GM23248 (cell line): ENCODE measurements around the gene RHOD. TPM values are rescaled to one million over a fixed set of nuclear protein-coding genes. Genes with fewer than 3 reads are reported as not detected.
A peak's percentile ranks its signal among the peaks of the same experiment; 100 is the strongest.

Experiments used
- DNase-seq: peaks from one replicate; pipeline ENCODE4 v3.0.0-alpha.2; 2015
- H2AFZ ChIP-seq: fragments of 200-600 bp; sonication (generic); 2 replicates; pipeline ENCODE4 v1.6.1; 2016; ENCODE audit warnings: antibody characterized with exemption
- H3F3A ChIP-seq: fragments of 200-600 bp; sonication (generic); 2 replicates; pipeline ENCODE4 v1.6.1; 2016; ENCODE audit warnings: mild to moderate bottlenecking, antibody characterized with exemption, mixed run types; ENCODE audit not compliant: insufficient read depth
- H3K27ac ChIP-seq: fragments of 200-600 bp; sonication (generic); 2 replicates; pipeline ENCODE4 v1.5.1; 2016; ENCODE audit warnings: mild to moderate bottlenecking
- H3K27me3 ChIP-seq: fragments of 200-600 bp; sonication (generic); replicated peaks from 2 replicates; pipeline ENCODE4 v1.6.1; 2016; ENCODE audit warnings: mild to moderate bottlenecking; ENCODE audit not compliant: insufficient read depth
- H3K36me3 ChIP-seq: fragments of 200-600 bp; sonication (generic); 2 replicates; pipeline ENCODE4 v1.6.1; 2016; ENCODE audit warnings: low read depth, mild to moderate bottlenecking
- H3K4me1 ChIP-seq: fragments of 200-600 bp; sonication (generic); 2 replicates; pipeline ENCODE4 v1.6.1; 2016; ENCODE audit warnings: mild to moderate bottlenecking; ENCODE audit not compliant: insufficient read depth
- H3K4me2 ChIP-seq: fragments of 200-600 bp; sonication (generic); one replicate; pipeline ENCODE4 v1.6.1; 2016; ENCODE audit warnings: mild to moderate bottlenecking; ENCODE audit not compliant: unreplicated experiment
- H3K4me3 ChIP-seq: fragments of 200-600 bp; sonication (generic); 2 replicates; pipeline ENCODE4 v1.5.1; 2016; ENCODE audit warnings: mild to moderate bottlenecking
- H3K79me2 ChIP-seq: fragments of 200-600 bp; sonication (generic); 2 replicates; pipeline ENCODE4 v1.6.1; 2016; ENCODE audit warnings: mild to moderate bottlenecking; ENCODE audit not compliant: insufficient read depth
- H3K9ac ChIP-seq: fragments of 200-600 bp; sonication (generic); 2 replicates; pipeline ENCODE4 v1.6.1; 2016; ENCODE audit warnings: mild to moderate bottlenecking
- H3K9me2 ChIP-seq: fragments of 200-600 bp; sonication (generic); 2 replicates; pipeline ENCODE4 v1.6.1; 2016; ENCODE audit warnings: mixed run types, mild to moderate bottlenecking, moderate library complexity; ENCODE audit not compliant: insufficient read depth
- H3K9me3 ChIP-seq: fragments of 200-600 bp; sonication (generic); one replicate; pipeline ENCODE4 v1.6.1; 2017; ENCODE audit warnings: low read depth
- H4K20me1 ChIP-seq: fragments of 200-600 bp; sonication (generic); 2 replicates; pipeline ENCODE4 v1.6.0; 2016; ENCODE audit not compliant: insufficient read depth
- EZH2 ChIP-seq: fragments of 200-600 bp; sonication (generic); IDR thresholded peaks from 2 replicates; pipeline ENCODE4 v1.6.1; 2018; ENCODE audit warnings: antibody characterized with exemption, mild to moderate bottlenecking; ENCODE audit not compliant: insufficient read depth, poor library complexity, severe bottlenecking
- EZH2phosphoT487 ChIP-seq: fragments of 200-600 bp; sonication (generic); IDR thresholded peaks from 2 replicates; pipeline ENCODE4 v1.6.1; 2018; ENCODE audit warnings: antibody characterized with exemption, moderate library complexity, mild to moderate bottlenecking, low read depth; ENCODE audit not compliant: insufficient read depth
- WGBS, 2 experiments: methylation state at CpG; one replicate each; pipeline ENCODE4 v1.1.6; 2015 to 2017; ENCODE audit warnings: low lambda C conversion rate in 2 of 2, low coverage in 1 of 2; ENCODE audit errors: missing lambda C conversion rate in 2 of 2; 5-methylcytosine and 5-hydroxymethylcytosine counted together
- in situ Hi-C: fragments of 300-500 bp; cut with MboI; formaldehyde crosslinking; loops from 2 replicates; pipeline ENCODE4 v1.15.0; 2020
- polyA plus RNA-seq: library from polyadenylated mRNA; unstranded; fragments of >200 nt; fragmentation: Nextera tagmentation; extraction: Ambion mirVana; gene quantifications from 2 replicates; pipeline ENCODE4 v1.2.1, GENCODE V29; 2016
- total RNA-seq: library from RNA; depleted of rRNA; stranded (reverse); fragments of >200 nt; shearing (Covaris generic); gene quantifications from 2 replicates; pipeline ENCODE4 v1.2.3, GENCODE V29; 2014

Gene RHOD
- total and polyA plus RNA-seq, 2 experiments from 2014 or later = 28.7 to 32.3 TPM

- TF ChIP-seq EZH2phosphoT487 (no peak), EZH2 (no peak)
- no peaks in the 10 kb centered on the region for H3K36me3 ChIP-seq
- H3K27ac ChIP-seq = no peak overlapping the region
- no peak overlapping the region for H3K4me2 ChIP-seq
- peaks cover 9% of the 10 kb centered on the region for H3K4me1 ChIP-seq
- H3F3A ChIP-seq = peaks cover 7% of the 10 kb centered on the region; the same call in 1 of the 2 replicates
- no peaks in the 10 kb centered on the region for H3K27me3 ChIP-seq
- DNase-seq = peak; percentile 25
- 69 to 73% methylated on average over 1 of the region's 1 CpG for whole genome bisulfite sequencing, 2 experiments
- in situ Hi-C loops = no loop called here
- no peak overlapping the region for H3K4me3 ChIP-seq
- no peak overlapping the region for H3K9ac ChIP-seq
- no peaks in the 10 kb centered on the region for H3K9me2 ChIP-seq
- H2AFZ ChIP-seq = no peak overlapping the region
- no peaks in the 10 kb centered on the region for H3K9me3 ChIP-seq
- H4K20me1 ChIP-seq = no peaks in the 10 kb centered on the region
- no peaks in the 10 kb centered on the region for H3K79me2 ChIP-seq
Observed at GRCh38 chr11:67024966-67025365, 31.7 kb upstream of the RHOD start.

DNA sequence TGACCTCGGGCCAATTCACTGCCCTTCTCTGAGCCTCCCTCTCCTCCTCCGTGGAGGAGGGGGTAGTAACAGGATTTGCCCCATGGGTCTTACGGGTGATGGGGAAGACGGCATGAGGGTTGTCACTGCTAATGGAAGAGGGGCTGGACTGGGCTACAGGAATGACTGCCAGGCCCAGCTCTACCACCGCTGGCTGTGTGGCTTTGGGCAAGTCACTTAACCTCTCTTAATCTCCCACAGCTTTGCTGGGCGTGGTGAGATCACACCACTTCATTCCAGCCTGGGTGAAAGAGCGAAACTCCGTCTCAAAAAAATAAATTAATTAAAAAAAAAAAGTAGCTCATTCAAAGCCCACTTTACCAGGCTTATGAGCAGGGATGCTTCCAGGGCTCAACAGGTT is 30.9 kb upstream of the RHOD start:
- Histone ChIP-seq H3F3A (peaks cover 7% of the 10 kb centered on the region; the same call in 1 of the 2 replicates), H3K79me2 (no peaks in the 10 kb centered on the region), H3K36me3 (no peaks in the 10 kb centered on the region), H3K27ac (no peak overlapping the region), H3K4me3 (no peak overlapping the region), H3K27me3 (no peaks in the 10 kb centered on the region), H3K9me2 (no peaks in the 10 kb centered on the region), H3K9me3 (no peaks in the 10 kb centered on the region), H3K4me1 (peaks cover 9% of the 10 kb centered on the region), H4K20me1 (no peaks in the 10 kb centered on the region), H3K9ac (no peak overlapping the region), H2AFZ (no peak overlapping the region), H3K4me2 (no peak overlapping the region)
- no peak for DNase-seq
- TF ChIP-seq EZH2phosphoT487 (no peak), EZH2 (no peak)
- in situ Hi-C loops = no loop called here
- WGBS, 2 experiments = 93 to 97% methylated on average over 8 of the region's 8 CpGs

- Histone ChIP-seq H3F3A (no peaks in the 10 kb centered on the region), H3K4me1 (peaks cover 8% of the 10 kb centered on the region), H3K27me3 (no peaks in the 10 kb centered on the region), H3K4me3 (no peak overlapping the region), H3K9ac (no peak overlapping the region), H3K4me2 (no peak overlapping the region), H3K79me2 (no peaks in the 10 kb centered on the region), H3K27ac (no peak overlapping the region), H3K9me3 (no peaks in the 10 kb centered on the region), H2AFZ (no peak overlapping the region), H3K36me3 (no peaks in the 10 kb centered on the region), H3K9me2 (no peaks in the 10 kb centered on the region), H4K20me1 (no peaks in the 10 kb centered on the region)
- no peak for DNase-seq
- in situ Hi-C loops = no loop called here
- no peak for TF ChIP-seq EZH2phosphoT487
- TF ChIP-seq EZH2 = no peak
- 89 to 94% methylated on average over 5 of the region's 5 CpGs for WGBS, 2 experiments
Observed at GRCh38 chr11:67026941-67027340, 29.7 kb upstream of the RHOD start.

GRCh38 chr11:67027483-67027930 is 29.1 kb upstream of the RHOD start:
- no peak overlapping the region for H3K4me3 ChIP-seq
- no peak for DNase-seq

More at GRCh38 chr11:67027483-67027930, 29.1 kb upstream of the RHOD start:
- no peaks in the 10 kb centered on the region for H3K9me2 ChIP-seq
- no peaks in the 10 kb centered on the region for H3F3A ChIP-seq
- TF ChIP-seq EZH2 (no peak), EZH2phosphoT487 (no peak)
- H3K36me3 ChIP-seq = no peaks in the 10 kb centered on the region
- H4K20me1 ChIP-seq = no peaks in the 10 kb centered on the region
- no peaks in the 10 kb centered on the region for H3K27me3 ChIP-seq
- H3K79me2 ChIP-seq = no peaks in the 10 kb centered on the region
- no peak overlapping the region for H2AFZ ChIP-seq
- 93% methylated on average over 12 of the region's 12 CpGs for WGBS, 2 experiments
- peaks cover 8% of the 10 kb centered on the region for H3K4me1 ChIP-seq
- H3K27ac ChIP-seq = no peak overlapping the region
- in situ Hi-C loops = no loop called here
- H3K4me2 ChIP-seq = no peak overlapping the region
- H3K9me3 ChIP-seq = no peaks in the 10 kb centered on the region
- no peak overlapping the region for H3K9ac ChIP-seq
